Osteocyte (in vitro differentiated cells): ENCODE results near the gene PSME3. TPM values are rescaled to one million over a fixed set of nuclear protein-coding genes. Genes with fewer than 3 reads are reported as not detected.

Source experiments
- DNase-seq: peaks from one replicate; pipeline ENCODE4 v3.0.0; 2021; ENCODE audit warnings: mixed read lengths; ENCODE audit not compliant: unreplicated experiment; ENCODE audit errors: extremely low spot score
- H3K27ac Mint-ChIP-seq: one replicate; pipeline ENCODE4 v1.8.0; 2021; ENCODE audit warnings: mild to moderate bottlenecking, mixed read lengths; ENCODE audit not compliant: unreplicated experiment
- H3K27me3 Mint-ChIP-seq: one replicate; pipeline ENCODE4 v1.8.0; 2021; ENCODE audit warnings: mixed read lengths; ENCODE audit not compliant: unreplicated experiment
- H3K36me3 Mint-ChIP-seq: one replicate; pipeline ENCODE4 v1.8.0; 2021; ENCODE audit warnings: mixed read lengths; ENCODE audit not compliant: unreplicated experiment
- H3K4me1 Mint-ChIP-seq: one replicate; pipeline ENCODE4 v1.8.0; 2021; ENCODE audit warnings: mixed read lengths; ENCODE audit not compliant: unreplicated experiment
- H3K4me3 Mint-ChIP-seq: one replicate; pipeline ENCODE4 v1.8.0; 2021; ENCODE audit warnings: mild to moderate bottlenecking, moderate library complexity, mixed read lengths; ENCODE audit not compliant: unreplicated experiment
- H3K9me3 Mint-ChIP-seq: one replicate; pipeline ENCODE4 v1.8.0; 2021; ENCODE audit warnings: mixed read lengths; ENCODE audit not compliant: unreplicated experiment
- CTCF ChIP-seq: fragments of 200-600 bp; sonication (generic); IDR thresholded peaks from 2 replicates; pipeline ENCODE4 v1.5.0; 2021; ENCODE audit warnings: antibody characterized with exemption, mild to moderate bottlenecking, moderate library complexity
- total RNA-seq: library from RNA; stranded (reverse); gene quantifications from 2 replicates; pipeline ENCODE4 v1.2.1, GENCODE V29; 2021

The PSME3 gene
- total RNA-seq, 1 donor from 2014 or later, result 111 TPM

DNA sequence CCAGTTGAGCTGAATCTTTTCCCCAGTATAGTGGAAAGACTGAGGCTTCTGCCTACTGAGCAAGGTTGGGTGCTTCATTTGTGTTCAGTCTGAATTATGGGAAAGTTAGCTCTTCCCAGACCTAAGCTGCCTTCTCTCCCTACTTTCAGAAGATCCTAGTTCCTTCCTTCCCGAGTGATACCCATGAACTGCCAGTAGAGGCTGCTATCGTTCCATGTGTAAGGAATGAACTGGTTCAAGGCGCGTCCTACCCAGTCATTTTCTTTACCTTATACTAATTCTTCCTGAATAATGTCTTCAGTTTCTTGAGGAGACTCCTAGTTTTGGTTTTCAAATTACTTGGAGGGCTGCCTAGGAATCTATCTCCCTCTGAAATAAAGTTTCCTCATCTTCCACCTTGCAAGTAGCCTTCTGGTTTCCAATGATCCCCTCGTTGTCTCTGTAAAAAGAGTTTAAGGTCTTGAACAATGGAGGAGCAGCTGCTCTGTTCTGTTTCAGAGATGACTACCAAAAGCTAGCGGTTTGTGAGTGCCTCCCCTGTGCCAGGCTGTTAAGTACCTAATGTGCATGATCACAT, 10.2 kb downstream of the PSME3 start:
- peak; percentile 79 for TF ChIP-seq CTCF
- DNase-seq, result no peak
- Mint-ChIP-seq H3K4me3 (no peak overlapping the region), H3K27me3 (no peaks in the 10 kb centered on the region), H3K9me3 (no peaks in the 10 kb centered on the region), H3K27ac (peak overlapping the region; percentile 7), H3K36me3 (peaks cover 38% of the 10 kb centered on the region), H3K4me1 (no peaks in the 10 kb centered on the region)

GRCh38 chr17:42844271-42844670, 11.1 kb downstream of the PSME3 start, which contains the start of gene AOC2:
Gene AOC2, plus strand, starts transcription at chr17:42844580. Its CDS starts 47 bp downstream, at chr17:42844627.
- H3K27ac Mint-ChIP-seq, result peak within 1 kb of the TSS; percentile 7
- no peak for TF ChIP-seq CTCF
- H3K36me3 Mint-ChIP-seq, result peaks cover 31% of the 10 kb centered on the region
- H3K4me3 Mint-ChIP-seq, result no peak within 1 kb of the TSS
- no peaks in the 10 kb centered on the region for H3K27me3 Mint-ChIP-seq
- no peaks in the 10 kb centered on the region for H3K9me3 Mint-ChIP-seq
- no peak for DNase-seq
- H3K4me1 Mint-ChIP-seq, result no peaks in the 10 kb centered on the region

GRCh38 chr17:42844761-42845555, 11.8 kb downstream of the PSME3 start:
- H3K4me3 Mint-ChIP-seq, result no peak overlapping the region
- H3K4me1 Mint-ChIP-seq, result no peaks in the 10 kb centered on the region
- H3K36me3 Mint-ChIP-seq, result peaks cover 27% of the 10 kb centered on the region

DNA sequence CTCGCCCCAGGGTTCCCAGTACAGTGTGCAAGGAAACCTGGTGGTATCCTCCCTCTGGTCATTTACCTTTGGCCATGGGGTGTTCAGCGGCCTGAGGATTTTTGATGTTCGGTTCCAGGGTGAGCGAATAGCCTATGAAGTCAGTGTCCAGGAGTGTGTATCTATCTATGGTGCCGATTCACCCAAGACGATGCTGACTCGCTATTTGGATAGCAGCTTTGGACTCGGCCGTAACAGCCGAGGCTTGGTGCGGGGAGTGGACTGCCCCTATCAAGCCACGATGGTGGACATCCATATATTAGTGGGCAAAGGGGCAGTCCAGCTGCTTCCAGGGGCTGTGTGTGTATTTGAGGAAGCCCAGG, 12.3 kb downstream of the PSME3 start:
- Mint-ChIP-seq H3K36me3 (peaks cover 27% of the 10 kb centered on the region), H3K9me3 (no peaks in the 10 kb centered on the region), H3K27me3 (no peaks in the 10 kb centered on the region), H3K4me3 (no peak overlapping the region), H3K27ac (no peak overlapping the region), H3K4me1 (no peaks in the 10 kb centered on the region)
- no peak for DNase-seq
- no peak for TF ChIP-seq CTCF

More at GRCh38 chr17:42844761-42845555, 11.8 kb downstream of the PSME3 start:
- Mint-ChIP-seq H3K27ac (no peak overlapping the region), H3K9me3 (no peaks in the 10 kb centered on the region), H3K27me3 (no peaks in the 10 kb centered on the region)
- DNase-seq, result no peak
- no peak for TF ChIP-seq CTCF

- peaks cover 27% of the 10 kb centered on the region for H3K36me3 Mint-ChIP-seq
- DNase-seq, result no peak
- no peaks in the 10 kb centered on the region for H3K4me1 Mint-ChIP-seq
- no peaks in the 10 kb centered on the region for H3K9me3 Mint-ChIP-seq
- no peak overlapping the region for H3K4me3 Mint-ChIP-seq
- TF ChIP-seq CTCF, result no peak
- no peaks in the 10 kb centered on the region for H3K27me3 Mint-ChIP-seq
- H3K27ac Mint-ChIP-seq, result no peak overlapping the region
Observed at GRCh38 chr17:42845918-42846593, 12.9 kb downstream of the PSME3 start.
